ENCODE data around the gene CACNA1I. TPM values are rescaled to one million over a fixed set of nuclear protein-coding genes. Genes with fewer than 3 reads are reported as not detected.
"Not testable (repeated sequence)": the region's sequence is repeated elsewhere in the genome, so short reads cannot be mapped to it uniquely, and the experiment has no call there.

CACNA1I gene
- total and polyA plus RNA-seq, 7 donors: under 0.01 to 0.95 (median 0.15) TPM; not detected in 3

- TF ChIP-seq POLR2A (IDR thresholded peaks at IDR 0.05) (no peak), EP300 (IDR thresholded peaks at IDR 0.05) (no peak), POLR2AphosphoS5 (IDR thresholded peaks at IDR 0.05) (no peak), CTCF (IDR thresholded peaks at IDR 0.05) (no peak)
- WGBS, 2 donors: 87 to 89% methylated on average over 5 of the region's 5 CpGs
- peaks cover 0 to 51% (median 2%) of the 10 kb centered on the region in 3 donors for H3K27me3 ChIP-seq
These were observed 160.9 kb downstream of the CACNA1I start for GRCh38 chr22:39731481-39731880.

GRCh38 chr22:39731881-39732555 is 161.5 kb downstream of the CACNA1I start:
- Histone ChIP-seq H3K27me3 (peaks cover 0 to 47% (median 2%) of the 10 kb centered on the region in 3 donors), H3K4me3 (no peak overlapping the region), H3K36me3 (no peaks in the 10 kb centered on the region), H3K9me3 (no peaks in the 10 kb centered on the region), H3K4me1 (no peaks in the 10 kb centered on the region), H3K27ac (no peak overlapping the region)
- 65 to 69% methylated on average over 12 of the region's 12 CpGs for WGBS, 2 donors
- TF ChIP-seq POLR2A (IDR thresholded peaks at IDR 0.05) (no peak), POLR2AphosphoS5 (IDR thresholded peaks at IDR 0.05) (no peak), EP300 (IDR thresholded peaks at IDR 0.05) (no peak), CTCF (IDR thresholded peaks at IDR 0.05) (no peak)
- intact Hi-C loops (cut with DNase I): no loop called here
- no peak for DNase-seq

More at GRCh38 chr22:39731481-39731880, 160.9 kb downstream of the CACNA1I start:
- H3K27ac ChIP-seq: no peak overlapping the region
- no peaks in the 10 kb centered on the region for H3K36me3 ChIP-seq
- H3K9me3 ChIP-seq: no peaks in the 10 kb centered on the region
- intact Hi-C loops (cut with DNase I): no loop called here
- no peak overlapping the region for H3K4me3 ChIP-seq
- no peak for DNase-seq
- H3K4me1 ChIP-seq: no peaks in the 10 kb centered on the region

- WGBS, 2 donors: 48 to 80% methylated on average over 8 of the region's 8 CpGs
- no peak for DNase-seq
These were observed 162.1 kb downstream of the CACNA1I start for GRCh38 chr22:39732625-39733024.

GRCh38 chr22:39733191-39733590 is 162.6 kb downstream of the CACNA1I start:
- 81 to 85% methylated on average over 2 of the region's 2 CpGs for WGBS, 2 donors
- H3K4me3 ChIP-seq: no peak overlapping the region
- DNase-seq: no peak
- no peaks in the 10 kb centered on the region for H3K9me3 ChIP-seq
- H3K4me1 ChIP-seq: no peaks in the 10 kb centered on the region
- H3K27me3 ChIP-seq: peaks cover 0 to 36% (median 2%) of the 10 kb centered on the region in 3 donors
- intact Hi-C loops (cut with DNase I): no loop called here
- no peak for TF ChIP-seq CTCF (IDR thresholded peaks at IDR 0.05)
- no peak for TF ChIP-seq EP300 (IDR thresholded peaks at IDR 0.05)
- no peak for TF ChIP-seq POLR2A (IDR thresholded peaks at IDR 0.05)
- TF ChIP-seq POLR2AphosphoS5 (IDR thresholded peaks at IDR 0.05): no peak
- H3K27ac ChIP-seq: no peak overlapping the region
- no peaks in the 10 kb centered on the region for H3K36me3 ChIP-seq

More at GRCh38 chr22:39732625-39733024, 162.1 kb downstream of the CACNA1I start:
- TF ChIP-seq POLR2AphosphoS5 (IDR thresholded peaks at IDR 0.05) (no peak), POLR2A (IDR thresholded peaks at IDR 0.05) (no peak), EP300 (IDR thresholded peaks at IDR 0.05) (no peak), CTCF (IDR thresholded peaks at IDR 0.05) (no peak)
- peaks cover 0 to 41% (median 2%) of the 10 kb centered on the region in 3 donors for H3K27me3 ChIP-seq
- no peak overlapping the region for H3K27ac ChIP-seq
- no peaks in the 10 kb centered on the region for H3K36me3 ChIP-seq
- no peaks in the 10 kb centered on the region for H3K9me3 ChIP-seq
- H3K4me3 ChIP-seq: no peak overlapping the region
- no peaks in the 10 kb centered on the region for H3K4me1 ChIP-seq
- intact Hi-C loops (cut with DNase I): no loop called here

GRCh38 chr22:39734046-39734445 is 163.5 kb downstream of the CACNA1I start:
- intact Hi-C loops (cut with DNase I): not testable (repeated sequence)
- 11 to 61% methylated on average over 1 of the region's 1 CpG for WGBS, 2 donors

More at GRCh38 chr22:39734046-39734445, 163.5 kb downstream of the CACNA1I start:
- H3K9me3 ChIP-seq, H3K4me3 ChIP-seq, DNase-seq, H3K27ac ChIP-seq, H3K4me1 ChIP-seq, H3K36me3 ChIP-seq: not testable (repeated sequence)
- peaks cover 0 to 29% (median 2%) of the 10 kb centered on the region in 3 donors for H3K27me3 ChIP-seq

All from sigmoid colon (tissue), 7 donors.